HepG2 (cell line): ENCODE data around the gene LRP1B. TPM values are rescaled to one million over a fixed set of nuclear protein-coding genes. Genes with fewer than 3 reads are reported as not detected.

Experiments used
- ATAC-seq: fragments of 200-7000 bp; cut with Tn5 transposase; 3 replicates; pipeline ENCODE4 v1.9.1; 2020; ENCODE audit warnings: mild to moderate bottlenecking, moderate library complexity
- BruUV-seq: library from RNA; stranded (reverse); fragments of 400-500 nt; replicated peaks from 2 replicates; lab custom pipeline; 2021; lab: Mats Ljungman, UMichigan
- CTCF ChIA-PET: fragments of 300-600 bp; formaldehyde crosslinking; extraction: SDS; loops from one replicate; lab custom pipeline; 2021; ENCODE audit warnings: low total read pairs, inconsistent platforms, low intra/inter-chr PET ratio; lab: Yijun Ruan, JAX
- POLR2A ChIA-PET: fragments of 350-600 bp; sonication (Branson Sonifier 250); formaldehyde crosslinking; loops from one replicate; lab custom pipeline; 2020; ENCODE audit warnings: antibody characterized with exemption, inconsistent platforms; lab: Yijun Ruan, JAX
- DNase-seq: peaks from one replicate; pipeline ENCODE4 v3.0.0-alpha.2; 2015; ENCODE audit warnings: low spot score
- FAIRE-seq: peaks from 3 replicates; lab custom pipeline; 2011; peaks lifted over from hg19 to GRCh38; lab: Jason Lieb, UNC
- H2AFZ ChIP-seq: one replicate; pipeline ENCODE4 v1.6.1; 2011; ENCODE audit warnings: low read length, inconsistent platforms
- H3K27ac ChIP-seq: fragments of 300-600 bp; 3 replicates; pipeline ENCODE4 v1.8.0; 2011; ENCODE audit warnings: mixed run types, mild to moderate bottlenecking, mixed read lengths, low read length, inconsistent platforms; ENCODE audit not compliant: insufficient read depth; ENCODE audit errors: extremely low read length
- H3K27me3 ChIP-seq, 2 experiments: fragments of 200-600 bp in 1 of 2; 2 replicates in 1 of 2; 3 replicates in 1 of 2; pipeline versions ENCODE4 v1.6.0 to v1.8.0; 2011; ENCODE audit warnings: low read length in 2 of 2, mild to moderate bottlenecking in 2 of 2, moderate library complexity in 2 of 2, inconsistent platforms in 1 of 2; ENCODE audit not compliant: insufficient read depth in 2 of 2, control insufficient read depth in 1 of 2
- H3K36me3 ChIP-seq, 2 experiments: fragments of 200-600 bp in 1 of 2; replicated peaks in 1 of 2; 2 replicates in 1 of 2; 3 replicates in 1 of 2; pipeline versions ENCODE4 v1.5.1 to v1.8.0; 2011; ENCODE audit warnings: low read length in 2 of 2, inconsistent platforms in 1 of 2; ENCODE audit not compliant: insufficient read depth in 2 of 2, control insufficient read depth in 1 of 2
- H3K4me1 ChIP-seq: 2 replicates; pipeline ENCODE4 v1.5.1; 2012; ENCODE audit warnings: low read length, inconsistent platforms; ENCODE audit not compliant: insufficient read depth
- H3K4me2 ChIP-seq: 2 replicates; pipeline ENCODE4 v1.6.0; 2011; ENCODE audit warnings: low read depth, low read length, inconsistent platforms
- H3K4me3 ChIP-seq, 3 experiments: fragments of 200-600 bp in 1 of 3; sonication (generic), shearing (Covaris generic) in 1 of 3; replicated peaks in 1 of 3; 2 replicates each; pipeline ENCODE4 v1.5.1; 2011 to 2016; ENCODE audit warnings: low read length in 3 of 3, inconsistent platforms in 2 of 3, low read depth in 2 of 3, mild to moderate bottlenecking in 2 of 3, control low read depth in 1 of 3, mixed read lengths in 1 of 3; ENCODE audit not compliant: insufficient read depth in 1 of 3
- H3K79me2 ChIP-seq: one replicate; pipeline ENCODE4 v1.6.1; 2011; ENCODE audit warnings: low read length, inconsistent platforms; ENCODE audit not compliant: insufficient read depth
- H3K9ac ChIP-seq: 2 replicates; pipeline ENCODE4 v1.6.0; 2011; ENCODE audit warnings: mild to moderate bottlenecking, low read depth, low read length, inconsistent platforms; ENCODE audit not compliant: insufficient read depth
- H3K9me3 ChIP-seq: 2 replicates; pipeline ENCODE4 v1.5.1; 2012; ENCODE audit warnings: mild to moderate bottlenecking, low read length
- H4K20me1 ChIP-seq: 2 replicates; pipeline ENCODE4 v1.6.0; 2011; ENCODE audit warnings: inconsistent platforms, mild to moderate bottlenecking, low read length, moderate library complexity; ENCODE audit not compliant: insufficient read depth
- EP300 ChIP-seq, 3 experiments: sonication (generic) in 1 of 3; formaldehyde crosslinking in 1 of 3; IDR thresholded peaks; 2 replicates each; pipeline versions ENCODE4 v1.5.1 to v1.6.1; 2011 to 2020; ENCODE audit warnings: low read depth in 2 of 3, low read length in 2 of 3, borderline replicate concordance in 1 of 3, improper control_type of control experiment in 1 of 3, mild to moderate bottlenecking in 1 of 3, missing genetic modification reagents in 1 of 3, moderate library complexity in 1 of 3
- LCORL ChIP-seq, 2 experiments: fragments of 450-650 bp in 1 of 2; sonication (generic) in 1 of 2; formaldehyde crosslinking in 1 of 2; IDR thresholded peaks; 2 replicates each; pipeline versions ENCODE4 v1.5.0 to v1.6.1; 2017 to 2020; ENCODE audit warnings: antibody characterized with exemption in 1 of 2, missing genetic modification reagents in 1 of 2
- REPIN1 ChIP-seq: sonication (generic); formaldehyde crosslinking; IDR thresholded peaks from 2 replicates; pipeline ENCODE4 v1.8.0; 2022; ENCODE audit warnings: missing genetic modification reagents, low read depth, mild to moderate bottlenecking, borderline replicate concordance
- ZHX2 ChIP-seq, 2 experiments: sonication (generic) in 1 of 2; formaldehyde crosslinking in 1 of 2; IDR thresholded peaks; 2 replicates each; pipeline versions ENCODE4 v1.6.1 to v1.9.0; 2014 to 2022; ENCODE audit warnings: antibody characterized with exemption in 1 of 2, borderline replicate concordance in 1 of 2, inconsistent platforms in 1 of 2, low read depth in 1 of 2, missing genetic modification reagents in 1 of 2
- in situ Hi-C: cut with HindIII; loops from 2 replicates; pipeline ENCODE4 v1.10.0; 2017; ENCODE audit warnings: low pct_unique_long_range_greater_than_20kb; ENCODE audit not compliant: extremely low pct_ligation_motif_present
- intact Hi-C: fragments of 100-400 bp; cut with micrococcal nuclease; formaldehyde crosslinking; loops from one replicate; pipeline ENCODE4 v1.10.0; 2022; ENCODE audit not compliant: unreplicated experiment
- polyA plus RNA-seq, 8 experiments: library from polyadenylated mRNA; depleted of rRNA in 3 of 8; stranded (reverse) in 7 of 8; unstranded in 1 of 8; fragments of >200 nt; fragmentation: Illumina TruSeq in 4 of 8; extraction: Trizol in 4 of 8; gene quantifications; 2 replicates each; pipeline versions ENCODE4 v1.2.1 to v1.2.3, GENCODE V29; 2011 to 2016; ENCODE audit warnings: low read depth in 4 of 8, missing spikeins in 1 of 8, mixed read lengths in 1 of 8; ENCODE audit not compliant: insufficient read depth in 1 of 8
- total RNA-seq, 5 experiments: library from RNA; depleted of rRNA; stranded (reverse); fragments of >200 nt; fragmentation: Illumina TruSeq; extraction: Trizol; gene quantifications; 2 replicates each; pipeline ENCODE4 v1.2.3, GENCODE V29; 2016; ENCODE audit warnings: low read depth in 1 of 5
- TF ChIP-seq, protein P1 (sequence below): sonication (generic); formaldehyde crosslinking; IDR thresholded peaks from 2 replicates; pipeline ENCODE4 v1.8.0; 2022; ENCODE audit warnings: missing genetic modification reagents, low read depth, mild to moderate bottlenecking, borderline replicate concordance

The LRP1B gene
- total and polyA plus RNA-seq, 2 of the 13 experiments (the other 11 are each of a cell fraction or from before 2014, with no cell fraction given), result 0.04 TPM; not detected in 1

DNA sequence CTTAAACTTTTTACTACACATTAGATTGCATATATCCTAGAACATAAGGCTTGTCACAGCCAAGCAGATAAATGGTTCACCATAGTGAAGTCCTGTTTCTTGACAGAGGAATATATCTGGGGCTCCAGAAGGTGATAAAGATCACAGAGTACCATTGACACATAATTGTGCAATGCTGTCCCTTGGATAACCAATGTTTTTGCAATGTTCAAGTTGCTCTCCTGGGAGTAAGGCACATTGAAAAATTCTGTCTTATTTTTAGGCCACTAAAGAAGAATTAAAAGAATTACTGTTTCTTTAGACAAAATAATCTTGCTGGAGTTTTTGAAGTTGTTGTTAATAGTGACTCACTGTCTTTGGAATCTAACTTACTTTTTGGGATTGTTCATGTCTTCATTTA lies 1132.8 kb downstream of the LRP1B start:
- no peaks in the 10 kb centered on the region for H3K9me3 ChIP-seq
- H3K4me1 ChIP-seq, result no peaks in the 10 kb centered on the region
- ChIA-PET CTCF (no interaction called here), POLR2A (no interaction called here)
- no peak overlapping the region for H3K9ac ChIP-seq
- no peaks in the 10 kb centered on the region for H4K20me1 ChIP-seq
- H3K4me2 ChIP-seq, result no peak overlapping the region
- H3K27ac ChIP-seq, result no peak overlapping the region
- no peak overlapping the region for H3K4me3 ChIP-seq
- no peak for FAIRE-seq
- no peak for TF ChIP-seq EP300 (IDR thresholded peaks at IDR 0.05; ENCODE audit: low read depth in 2 of 2, low read length in 2 of 2)
- TF ChIP-seq EP300 (CRISPR knock-in tag; IDR thresholded peaks at IDR 0.05; ENCODE audit: borderline replicate concordance), result no peak
- no peak for TF ChIP-seq REPIN1 (CRISPR knock-in tag)
- TF ChIP-seq, protein P1, sequence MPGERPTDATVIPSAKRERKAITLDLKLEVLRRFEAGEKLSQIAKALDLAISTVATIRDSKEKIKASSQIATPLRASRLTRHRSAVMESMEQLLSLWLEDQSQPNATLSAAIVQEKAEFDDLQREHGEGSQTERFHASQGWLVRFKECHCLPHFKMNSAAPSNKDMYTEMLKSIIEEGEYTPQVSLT (CRISPR knock-in tag), result no peak
- TF ChIP-seq ZHX2 (IDR thresholded peaks at IDR 0.05; ENCODE audit: low read depth), result no peak
- no peak for TF ChIP-seq ZHX2 (CRISPR knock-in tag; IDR thresholded peaks at IDR 0.05; ENCODE audit: borderline replicate concordance)
- TF ChIP-seq LCORL (IDR thresholded peaks at IDR 0.05), result no peak
- no peak for TF ChIP-seq LCORL (CRISPR knock-in tag; IDR thresholded peaks at IDR 0.05)
- intact Hi-C loops, result no loop called here
- H2AFZ ChIP-seq, result no peak overlapping the region
- H3K36me3 ChIP-seq, result no peaks in the 10 kb centered on the region
- no peaks in the 10 kb centered on the region for H3K79me2 ChIP-seq
- ATAC-seq, result no peak
- DNase-seq, result no peak
- BruUV-seq, result no TSS peak
- in situ Hi-C loops, result no loop called here
- no peaks in the 10 kb centered on the region for H3K27me3 ChIP-seq
